ENCODE results near the gene CNNM2. TPM values are rescaled to one million over a fixed set of nuclear protein-coding genes. Genes with fewer than 3 reads are reported as not detected.

The CNNM2 gene
- total RNA-seq, 2 donors from 2014 or later, result 13.4 to 18.9 TPM

DNA sequence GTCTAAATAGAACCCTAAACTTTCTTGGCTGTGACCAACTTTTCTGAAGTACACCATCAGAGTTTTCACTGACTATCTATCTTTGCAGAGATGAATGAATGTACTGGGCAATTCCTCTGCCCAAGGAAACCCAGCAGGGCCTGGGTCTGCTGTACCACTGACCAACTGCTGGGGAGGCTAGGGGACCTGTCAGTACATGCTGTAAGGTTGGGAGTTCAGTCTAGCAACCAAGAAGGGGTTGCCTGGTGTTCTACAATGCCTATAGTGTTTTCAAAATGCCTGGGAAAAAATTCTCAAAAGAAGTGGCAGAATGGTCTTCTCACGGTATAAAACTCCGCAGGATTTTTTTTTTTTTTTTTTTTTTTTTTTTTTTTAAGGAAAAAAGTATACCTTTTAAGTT, 168.7 kb downstream of the CNNM2 start:
- TF ChIP-seq POLR2A (IDR thresholded peaks at IDR 0.05), result no peak
- TF ChIP-seq CTCF (IDR thresholded peaks at IDR 0.05), result no peak
- no peak overlapping the region for H3K4me3 ChIP-seq
- WGBS, result 90% methylated on average over 2 of the region's 2 CpGs
- no peak for DNase-seq (ENCODE audit: low spot score)
- intact Hi-C loops (cut with DNase I), result no loop called here
- peaks cover 13 to 23% of the 10 kb centered on the region in 2 donors for H3K36me3 ChIP-seq
- H3K27ac ChIP-seq, result no peak overlapping the region
- H3K9me3 ChIP-seq, result no peaks in the 10 kb centered on the region
- no peaks in the 10 kb centered on the region for H3K4me1 ChIP-seq (replicated peaks)
- H3K27me3 ChIP-seq (replicated peaks; ENCODE audit: insufficient read depth), result no peaks in the 10 kb centered on the region

- intact Hi-C loops (cut with DNase I), result no loop called here
- DNase-seq (ENCODE audit: low spot score), result no peak
- Histone ChIP-seq H3K27me3 (replicated peaks; ENCODE audit: insufficient read depth) (no peaks in the 10 kb centered on the region), H3K27ac (no peak overlapping the region), H3K9me3 (no peaks in the 10 kb centered on the region), H3K4me3 (no peak overlapping the region), H3K4me1 (replicated peaks) (no peaks in the 10 kb centered on the region), H3K36me3 (peaks cover 20 to 28% of the 10 kb centered on the region in 2 donors)
- WGBS, result 71% methylated on average over 10 of the region's 10 CpGs
- TF ChIP-seq CTCF (IDR thresholded peaks at IDR 0.05) (no peak), POLR2AphosphoS5 (IDR thresholded peaks at IDR 0.05) (no peak), POLR2A (IDR thresholded peaks at IDR 0.05) (no peak)
These were observed 171.4 kb downstream of the CNNM2 start for GRCh38 chr10:103089493-103089892.

- Histone ChIP-seq H3K36me3 (peaks cover 20 to 28% of the 10 kb centered on the region in 2 donors), H3K9me3 (no peaks in the 10 kb centered on the region), H3K27me3 (replicated peaks; ENCODE audit: insufficient read depth) (no peaks in the 10 kb centered on the region), H3K4me1 (replicated peaks) (no peaks in the 10 kb centered on the region), H3K4me3 (no peak overlapping the region), H3K27ac (no peak overlapping the region)
- no peak for DNase-seq (ENCODE audit: low spot score)
- 97% methylated on average over 7 of the region's 7 CpGs for WGBS
- TF ChIP-seq POLR2AphosphoS5 (IDR thresholded peaks at IDR 0.05) (no peak), POLR2A (IDR thresholded peaks at IDR 0.05) (no peak), CTCF (IDR thresholded peaks at IDR 0.05) (no peak)
- intact Hi-C loops (cut with DNase I), result no loop called here
These were observed 172.8 kb downstream of the CNNM2 start for GRCh38 chr10:103090911-103091310.

GRCh38 chr10:103095005-103095404, 176.9 kb downstream of the CNNM2 start:
- intact Hi-C loops (cut with DNase I), result no loop called here
- H3K27ac ChIP-seq, result no peak overlapping the region
- no peaks in the 10 kb centered on the region for H3K27me3 ChIP-seq (replicated peaks; ENCODE audit: insufficient read depth)
- peaks cover 9 to 20% of the 10 kb centered on the region in 2 donors for H3K36me3 ChIP-seq
- no peak for DNase-seq (ENCODE audit: low spot score)
- no peak overlapping the region for H3K4me3 ChIP-seq
- H3K4me1 ChIP-seq (replicated peaks), result no peaks in the 10 kb centered on the region
- no peaks in the 10 kb centered on the region for H3K9me3 ChIP-seq
- TF ChIP-seq POLR2A (IDR thresholded peaks at IDR 0.05) (no peak), POLR2AphosphoS5 (IDR thresholded peaks at IDR 0.05) (no peak), CTCF (IDR thresholded peaks at IDR 0.05) (no peak)

GRCh38 chr10:103096130-103096529, 178.0 kb downstream of the CNNM2 start:
- Histone ChIP-seq H3K9me3 (no peaks in the 10 kb centered on the region), H3K27ac (no peak overlapping the region), H3K27me3 (replicated peaks; ENCODE audit: insufficient read depth) (no peaks in the 10 kb centered on the region), H3K4me3 (no peak overlapping the region), H3K36me3 (peaks cover 5 to 14% of the 10 kb centered on the region in 2 donors), H3K4me1 (replicated peaks) (no peaks in the 10 kb centered on the region)
- intact Hi-C loops (cut with DNase I), result no loop called here
- no peak for DNase-seq (ENCODE audit: low spot score)
- TF ChIP-seq POLR2AphosphoS5 (IDR thresholded peaks at IDR 0.05) (no peak), POLR2A (IDR thresholded peaks at IDR 0.05) (no peak), CTCF (IDR thresholded peaks at IDR 0.05) (no peak)
- WGBS, result 53% methylated on average over 3 of the region's 3 CpGs

All from prostate gland (tissue), 2 donors.